ENCODE results near the gene GRAMD4.

The GRAMD4 gene

GRCh38 chr22:46666577-46667244, 46.5 kb downstream of the GRAMD4 start:
- no peak for DNase-seq (ENCODE audit: insufficient read length, low spot score)
- no peak for FAIRE-seq

GRCh38 chr22:46667245-46667623, 47.0 kb downstream of the GRAMD4 start:
- DNase-seq (ENCODE audit: insufficient read length, low spot score) (no peak), FAIRE-seq (no peak)

GRCh38 chr22:46668116-46668515, 47.9 kb downstream of the GRAMD4 start:
- FAIRE-seq, result no peak
- no peak for DNase-seq (ENCODE audit: insufficient read length, low spot score)

- DNase-seq (ENCODE audit: insufficient read length, low spot score) (no peak), FAIRE-seq (no peak)
Measured at GRCh38 chr22:46669201-46669600, 49.0 kb downstream of the GRAMD4 start.

- no peak for FAIRE-seq
- no peak for DNase-seq (ENCODE audit: insufficient read length, low spot score)
Measured at GRCh38 chr22:46671824-46672432, 51.7 kb downstream of the GRAMD4 start.

GRCh38 chr22:46672731-46673130, 52.5 kb downstream of the GRAMD4 start:
- no peak for FAIRE-seq
- DNase-seq (ENCODE audit: insufficient read length, low spot score), result no peak

- DNase-seq (ENCODE audit: insufficient read length, low spot score), result no peak
- FAIRE-seq, result no peak
Measured at GRCh38 chr22:46673205-46673604, 53.0 kb downstream of the GRAMD4 start.

GRCh38 chr22:46673662-46674236, 53.6 kb downstream of the GRAMD4 start:
- DNase-seq (ENCODE audit: insufficient read length, low spot score) (no peak), FAIRE-seq (no peak)

- FAIRE-seq (no peak), DNase-seq (ENCODE audit: insufficient read length, low spot score) (no peak)
Measured at GRCh38 chr22:46674367-46674781, 54.2 kb downstream of the GRAMD4 start.

GRCh38 chr22:46674906-46675305, 54.7 kb downstream of the GRAMD4 start:
- FAIRE-seq, result no peak
- DNase-seq (ENCODE audit: insufficient read length, low spot score), result no peak

GRCh38 chr22:46675479-46675878, 55.3 kb downstream of the GRAMD4 start:
- DNase-seq (ENCODE audit: insufficient read length, low spot score) (no peak), FAIRE-seq (no peak)

- no peak for DNase-seq (ENCODE audit: insufficient read length, low spot score)
- no peak for FAIRE-seq
Measured at GRCh38 chr22:46675938-46676337, 55.8 kb downstream of the GRAMD4 start.

- FAIRE-seq, result no peak
- DNase-seq (ENCODE audit: insufficient read length, low spot score), result no peak
Measured at GRCh38 chr22:46676479-46676878, 56.3 kb downstream of the GRAMD4 start.

- no peak for DNase-seq (ENCODE audit: insufficient read length, low spot score)
Measured at GRCh38 chr22:46676881-46677280, 56.7 kb downstream of the GRAMD4 start.

GRCh38 chr22:46677323-46678002, 57.3 kb downstream of the GRAMD4 start:
- no peak for DNase-seq (ENCODE audit: insufficient read length, low spot score)
- no peak for FAIRE-seq

More at GRCh38 chr22:46676881-46677280, 56.7 kb downstream of the GRAMD4 start:
- no peak for FAIRE-seq

- FAIRE-seq (no peak), DNase-seq (ENCODE audit: insufficient read length, low spot score) (no peak)
Measured at GRCh38 chr22:46678003-46678657, 57.9 kb downstream of the GRAMD4 start.

- no peak for FAIRE-seq
- no peak for DNase-seq (ENCODE audit: insufficient read length, low spot score)
Measured at GRCh38 chr22:46678785-46679700, 58.9 kb downstream of the GRAMD4 start.

- FAIRE-seq, result no peak
- DNase-seq (ENCODE audit: insufficient read length, low spot score), result no peak
Measured at GRCh38 chr22:46679706-46680269, 59.6 kb downstream of the GRAMD4 start.

GRCh38 chr22:46681010-46681409, 60.8 kb downstream of the GRAMD4 start:
- DNase-seq (ENCODE audit: insufficient read length, low spot score) (peak; percentile 15), FAIRE-seq (no peak)
